GM19328 (cell line): ENCODE data around the gene GALNT9.
"Not testable (repeated sequence)": the region's sequence is repeated elsewhere in the genome, so short reads cannot be mapped to it uniquely, and the experiment has no call there.

Experiments used
- ATAC-seq: cut with Tn5 transposase; IDR thresholded peaks from one replicate; pipeline ENCODE4 v1.9.1; 2021; ENCODE audit warnings: mild to moderate bottlenecking, moderate library complexity; ENCODE audit not compliant: unreplicated experiment

GALNT9 gene

DNA sequence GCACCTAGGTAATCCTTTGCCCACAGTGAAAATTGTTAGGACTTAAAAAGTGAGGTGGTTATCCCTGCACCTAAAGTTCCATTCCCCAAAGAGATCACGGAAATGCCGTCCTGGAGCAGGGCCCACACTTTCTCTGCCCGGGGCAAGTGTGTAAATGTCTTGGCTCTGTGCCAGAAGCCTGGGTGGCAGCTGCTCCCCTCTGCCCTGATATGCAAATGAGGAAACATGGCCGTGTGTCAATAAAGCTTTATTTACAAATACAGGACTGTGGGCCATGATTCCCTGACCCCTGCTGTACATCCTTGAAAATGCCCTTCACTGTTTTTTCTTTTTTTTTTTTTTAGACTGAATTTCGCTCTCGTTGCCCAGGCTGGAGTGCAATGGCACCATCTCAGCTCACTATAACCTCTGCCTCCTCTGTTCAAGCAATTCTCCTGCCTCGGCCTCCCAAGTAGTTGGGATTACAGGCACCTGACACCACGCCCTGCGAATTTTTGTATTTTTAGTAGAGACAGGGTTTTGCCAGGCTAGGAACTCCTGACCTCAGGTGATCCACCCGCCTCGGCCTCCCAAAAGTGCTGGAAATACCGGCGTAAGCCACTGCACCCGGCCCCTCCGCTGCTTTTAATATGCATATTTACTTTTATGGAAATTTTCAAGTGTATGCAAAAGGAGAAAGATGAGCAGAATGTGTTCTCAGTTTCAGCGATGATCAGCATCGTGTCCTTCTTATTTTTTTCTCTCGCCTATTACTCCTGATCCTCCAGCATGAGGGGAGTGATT lies 75.5 kb downstream of the GALNT9 start:
- ATAC-seq, result no peak

DNA sequence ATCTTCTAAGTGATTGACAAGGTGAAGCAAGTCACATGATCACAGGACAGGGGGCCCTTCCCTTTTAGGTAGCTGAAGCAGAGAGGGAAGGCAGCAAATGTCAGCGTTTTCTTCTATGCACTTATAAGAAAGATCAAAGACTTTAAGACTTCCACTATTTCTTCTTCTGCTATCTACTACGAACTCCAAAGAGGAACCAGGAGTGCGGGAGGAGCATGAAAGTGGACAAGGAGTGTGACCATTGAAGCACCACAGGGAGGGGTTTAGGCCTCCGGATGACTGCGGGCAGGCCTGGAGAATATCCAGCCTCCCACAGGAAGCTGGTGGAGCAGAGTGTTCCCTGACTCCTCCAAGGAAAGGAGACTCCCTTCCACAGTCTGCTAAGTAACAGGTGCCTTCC lies 76.4 kb downstream of the GALNT9 start:
- ATAC-seq, result not testable (repeated sequence)

DNA sequence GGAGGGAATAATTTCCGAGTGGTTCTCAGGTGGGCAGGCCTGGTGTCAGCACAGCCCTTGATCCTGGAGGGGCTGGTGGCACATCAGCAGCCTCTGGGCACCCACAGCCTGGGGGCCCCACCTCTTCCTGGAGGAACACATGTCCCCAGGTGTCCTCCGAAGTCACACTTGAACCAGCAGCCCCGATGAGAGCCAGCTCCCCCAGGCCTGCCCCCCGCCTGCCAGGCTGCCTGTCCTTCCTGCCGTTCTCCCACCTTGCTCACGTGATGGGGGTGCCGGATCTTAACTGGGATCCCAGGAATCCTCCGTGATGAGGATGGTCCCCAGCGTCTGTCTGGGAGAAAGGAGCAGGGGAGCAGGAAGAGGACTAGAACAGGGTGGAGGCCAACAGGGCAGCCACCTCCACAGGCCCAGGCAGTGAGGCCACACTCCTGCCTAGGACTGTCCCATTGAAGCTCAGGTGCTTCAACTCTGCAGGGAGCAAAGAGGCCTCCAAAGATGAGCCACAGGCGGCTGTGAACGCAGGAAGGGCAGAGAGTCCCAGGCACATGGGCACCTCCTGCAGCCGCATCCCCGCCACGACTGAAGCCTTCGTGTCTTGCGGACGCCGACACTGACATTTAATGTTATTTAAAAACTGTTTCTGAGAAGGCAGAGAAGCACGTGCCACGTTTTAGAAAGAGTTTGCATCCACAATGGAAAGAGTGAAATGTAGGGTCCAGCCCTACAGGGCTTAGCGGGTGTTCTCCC lies 77.5 kb downstream of the GALNT9 start:
- no peak for ATAC-seq

GRCh38 chr12:132251310-132251709 lies 78.1 kb downstream of the GALNT9 start:
- no peak for ATAC-seq

- ATAC-seq, result no peak
These were observed 78.7 kb downstream of the GALNT9 start for GRCh38 chr12:132250707-132251106.

GRCh38 chr12:132249689-132250478 lies 79.5 kb downstream of the GALNT9 start:
- ATAC-seq, result no peak

DNA sequence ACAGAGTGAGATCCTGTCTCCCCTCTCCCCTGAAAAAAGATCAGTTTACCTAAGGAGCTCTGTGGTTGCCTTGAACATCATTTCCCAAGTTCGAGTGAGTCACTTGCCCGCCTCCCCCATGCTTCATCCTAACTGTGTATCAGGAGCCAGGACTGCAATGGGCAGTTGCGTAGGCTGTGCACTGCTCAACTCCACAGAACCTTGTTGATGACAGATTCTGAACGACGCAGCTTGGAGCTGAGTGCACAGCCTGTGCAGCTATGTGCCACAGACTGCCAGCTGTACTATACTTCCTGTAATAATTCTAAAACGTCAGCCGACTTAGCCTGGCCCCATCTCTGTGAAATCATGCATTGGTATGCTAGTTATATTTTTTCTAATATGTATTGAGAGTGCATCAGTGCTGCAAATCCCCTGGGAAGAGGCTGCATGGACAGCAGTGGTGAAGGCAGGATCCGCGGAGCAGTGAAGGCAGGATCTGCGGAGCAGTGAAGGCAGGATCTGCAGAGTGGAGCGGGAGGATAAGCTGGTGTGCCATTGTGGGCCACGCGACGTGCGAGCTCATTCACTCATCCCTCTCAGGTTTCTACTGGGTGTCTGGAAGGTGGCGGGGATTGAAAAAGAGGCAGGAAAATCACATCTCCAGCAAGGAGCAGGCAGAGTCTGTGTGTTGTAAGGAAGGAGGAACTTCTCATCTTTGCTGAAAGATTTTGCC lies 80.8 kb downstream of the GALNT9 start:
- no peak for ATAC-seq

DNA sequence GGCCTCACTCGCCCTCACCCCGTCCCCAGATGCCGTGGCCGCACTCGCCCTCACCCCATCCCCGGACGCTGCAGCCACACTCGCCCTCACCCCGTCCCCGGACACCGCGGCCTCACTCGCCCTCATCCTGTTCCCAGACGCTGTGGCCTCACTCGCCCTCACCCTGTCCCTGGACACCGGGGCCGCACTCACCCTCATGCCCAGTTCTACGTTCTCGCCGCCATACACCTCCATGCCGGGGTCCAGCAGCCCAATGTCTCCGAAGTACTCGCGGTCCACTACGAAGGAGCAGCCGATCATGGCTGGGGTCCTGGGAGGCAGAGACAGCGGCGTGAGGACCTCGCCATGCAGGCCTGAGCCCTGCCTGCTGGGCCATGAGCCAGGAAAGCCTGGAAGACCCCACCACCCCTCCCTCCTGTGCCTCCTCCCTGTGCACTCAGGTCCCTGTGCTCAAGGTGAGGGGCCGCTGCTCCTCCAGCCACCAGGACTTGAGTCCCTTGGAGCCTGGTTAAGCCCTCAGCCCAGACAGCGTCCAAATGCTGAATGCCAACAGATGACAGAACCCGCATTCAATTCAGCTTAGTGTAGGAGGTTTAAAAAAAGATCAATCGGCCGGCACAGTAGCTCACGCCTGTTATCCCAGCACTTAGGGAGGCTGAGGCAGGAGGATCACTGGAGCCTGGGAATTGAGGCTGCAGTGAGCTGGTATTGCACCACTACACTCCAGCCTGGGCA lies 81.5 kb downstream of the GALNT9 start:
- ATAC-seq, result no peak

DNA sequence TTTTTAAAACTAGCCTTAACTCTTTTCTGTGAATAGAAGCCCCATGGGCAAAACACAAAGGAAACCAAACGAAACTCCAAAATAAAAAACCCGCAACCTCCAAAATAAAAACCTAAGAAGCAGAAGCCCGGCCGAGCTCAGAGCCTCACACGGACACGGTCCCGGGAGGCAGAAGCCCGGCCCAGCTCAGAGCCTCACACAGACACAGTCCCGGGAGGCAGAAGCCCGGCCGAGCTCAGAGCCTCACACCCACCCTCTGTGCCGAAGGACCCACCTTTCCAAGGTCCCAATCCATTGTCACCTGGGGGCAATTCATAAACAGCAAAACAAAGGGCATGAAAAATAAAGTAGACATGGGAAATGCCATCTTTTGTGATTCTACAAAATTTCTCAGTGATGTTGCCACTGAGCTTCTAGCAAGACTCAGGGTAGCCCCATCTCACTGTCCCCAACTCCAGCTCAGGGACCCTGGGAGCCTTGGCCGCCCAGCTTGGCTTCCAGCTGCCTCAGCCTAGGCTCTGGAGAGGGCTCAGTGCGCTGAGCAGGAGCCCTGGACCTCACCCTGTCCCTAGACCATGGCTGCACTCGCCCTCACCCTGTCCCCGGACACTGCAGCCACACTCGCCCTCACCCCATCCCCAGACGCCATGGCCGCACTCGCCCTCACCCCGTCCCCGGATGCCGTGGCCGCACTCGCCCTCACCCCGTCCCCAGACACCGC lies 82.2 kb downstream of the GALNT9 start:
- no peak for ATAC-seq

GRCh38 chr12:132245521-132246101 lies 83.8 kb downstream of the GALNT9 start:
- no peak for ATAC-seq

DNA sequence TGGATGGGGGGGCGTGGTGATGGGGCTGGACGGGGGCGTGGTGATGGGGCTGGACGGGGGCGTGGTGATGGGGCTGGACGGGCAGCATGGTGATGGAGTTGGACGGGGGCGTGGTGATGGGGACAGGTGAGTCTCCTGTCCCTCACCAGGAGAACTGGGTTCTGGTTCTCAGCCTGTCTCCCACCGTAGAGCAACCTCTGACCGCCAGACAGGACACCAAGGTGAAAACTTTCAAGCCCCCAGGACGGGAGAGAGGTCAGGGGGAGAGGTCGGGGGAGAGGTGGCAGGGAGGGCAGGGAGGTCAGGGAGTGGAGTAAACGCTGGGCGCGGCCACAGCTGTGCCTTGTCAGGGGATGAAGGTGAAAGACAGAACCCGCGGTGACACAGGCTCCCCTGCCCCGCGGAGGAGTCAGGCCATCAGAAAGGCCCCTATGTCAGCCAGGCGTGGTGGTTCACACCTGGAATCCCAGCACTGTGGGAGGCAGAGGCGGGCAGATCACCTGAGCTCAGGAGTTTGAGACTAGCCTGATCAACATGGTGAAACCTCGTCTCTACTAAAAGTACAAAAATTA lies 84.6 kb downstream of the GALNT9 start:
- no peak for ATAC-seq

DNA sequence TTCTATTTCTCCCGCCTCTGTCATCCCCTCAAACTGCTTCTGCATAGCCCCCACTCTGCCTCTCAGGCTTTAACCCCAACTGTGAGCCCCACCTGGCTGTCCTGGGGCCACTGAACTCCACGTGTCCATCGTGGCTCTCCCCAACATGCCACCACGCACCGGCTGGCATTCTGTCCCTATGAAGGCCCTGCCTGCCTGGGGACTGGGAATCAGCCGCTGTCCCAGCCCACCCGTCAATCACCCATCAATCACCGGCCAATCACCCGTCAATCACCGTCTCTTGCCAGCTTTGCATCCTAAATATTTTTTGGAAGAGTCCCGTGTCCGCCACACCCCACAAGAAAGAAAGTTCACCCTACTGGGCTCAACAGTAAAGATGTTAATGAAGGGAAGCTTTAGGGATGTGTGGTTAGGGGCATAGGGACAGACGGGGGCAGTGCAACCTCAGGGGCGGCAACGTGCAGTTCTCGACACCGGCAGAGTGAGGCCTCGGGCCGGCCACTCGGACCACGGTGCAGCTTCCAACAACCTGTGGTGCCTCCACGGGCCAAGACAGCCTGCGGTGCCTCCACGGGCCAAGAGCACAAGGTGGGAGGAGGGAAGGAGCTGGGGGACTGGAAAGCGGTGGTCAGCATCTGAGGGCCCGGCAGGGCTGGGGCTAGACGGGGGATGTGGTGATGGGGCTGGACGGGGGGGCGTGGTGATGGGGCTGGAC lies 85.6 kb downstream of the GALNT9 start:
- ATAC-seq, result no peak

DNA sequence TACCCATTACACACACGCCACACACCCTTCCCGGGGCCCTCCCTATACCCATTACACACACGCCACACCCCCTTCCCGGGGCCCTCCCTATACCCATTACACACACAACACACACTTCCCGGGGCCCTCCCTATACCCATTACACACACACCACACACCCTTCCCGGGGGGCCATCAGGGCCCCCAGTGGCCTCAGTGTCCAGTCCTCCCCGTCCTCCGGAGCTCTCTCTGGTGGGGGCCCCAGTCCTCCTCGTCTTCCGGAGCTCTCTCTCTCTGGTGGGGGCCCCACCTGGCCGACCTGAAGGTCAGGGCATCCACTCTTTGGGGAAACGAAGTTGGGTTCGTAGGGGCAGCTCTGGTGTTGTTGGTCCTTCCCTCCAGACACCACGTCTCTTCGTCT lies 86.2 kb downstream of the GALNT9 start:
- not testable (repeated sequence) for ATAC-seq

- ATAC-seq, result not testable (repeated sequence)
These were observed 88.8 kb downstream of the GALNT9 start for GRCh38 chr12:132240669-132241007.

DNA sequence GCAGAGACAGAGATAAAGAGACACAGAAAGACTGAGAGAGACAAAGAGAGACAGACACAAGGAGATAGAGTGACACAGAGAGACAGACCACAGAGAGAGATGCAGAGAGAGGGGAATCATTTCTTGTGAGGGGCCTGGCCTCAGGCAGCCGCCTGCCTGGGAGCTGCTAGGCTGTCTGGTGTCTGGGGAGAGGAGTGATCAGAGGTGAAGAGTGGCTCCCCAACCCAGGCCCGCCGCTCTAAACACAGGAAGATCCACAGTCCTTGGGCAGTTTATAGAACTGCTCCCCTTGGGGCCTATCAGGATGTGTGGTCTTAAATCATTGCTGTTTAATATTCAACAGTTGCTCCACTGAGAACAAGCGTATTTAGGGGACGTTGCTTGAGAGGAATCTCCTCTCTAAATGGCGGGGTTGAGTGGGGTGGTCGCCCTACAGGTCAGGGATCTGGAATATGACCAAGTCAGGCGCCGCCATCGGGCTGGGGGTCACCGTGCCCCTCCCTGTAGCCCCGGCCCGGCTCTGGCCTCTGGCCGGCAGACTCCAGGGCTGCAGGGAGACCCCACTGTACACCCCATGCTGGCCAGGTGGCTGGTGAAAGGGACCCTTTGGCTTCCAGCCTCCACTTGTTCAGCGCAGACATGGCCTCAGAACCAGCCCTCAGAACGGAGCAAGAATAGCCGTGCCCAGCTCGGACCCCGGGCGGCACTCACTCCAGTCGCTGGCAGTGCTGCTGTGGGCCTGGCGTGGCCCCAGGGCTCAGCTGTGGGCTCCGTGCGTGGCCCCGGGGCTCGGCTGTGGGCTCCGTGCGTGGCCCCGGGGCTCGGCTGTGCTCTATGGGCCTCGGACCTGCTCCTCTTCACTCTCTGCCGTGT lies 89.4 kb downstream of the GALNT9 start:
- no peak for ATAC-seq

GRCh38 chr12:132239392-132239791 lies 90.0 kb downstream of the GALNT9 start:
- no peak for ATAC-seq

DNA sequence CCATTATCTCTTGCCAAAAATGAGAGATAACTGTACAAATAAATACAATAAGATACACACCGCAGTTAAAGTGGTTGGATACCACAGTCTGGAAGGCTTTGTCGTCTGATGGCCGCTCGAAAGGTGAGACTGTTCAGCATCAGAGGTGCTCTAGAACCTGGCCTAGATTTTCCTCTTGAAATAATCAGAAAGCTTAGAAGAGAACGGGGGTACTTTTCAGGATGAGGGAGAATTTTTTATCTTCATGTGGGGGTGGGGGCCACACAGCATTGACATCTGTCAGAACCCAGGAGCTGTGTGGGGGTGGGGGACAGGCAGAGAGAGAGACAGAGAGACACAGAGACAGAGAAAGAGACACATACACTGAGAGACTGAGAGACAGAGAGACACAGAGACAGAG lies 90.5 kb downstream of the GALNT9 start:
- ATAC-seq, result no peak
